IMR-90 (cell line): ENCODE measurements around the gene SLC10A3.

ENCODE experiments used
- BHLHE40 ChIP-seq: fragments of 150-350 bp; IDR thresholded peaks from 2 replicates; pipeline ENCODE4 v1.6.1; 2016; ENCODE audit warnings: mild to moderate bottlenecking, low read depth, low read length
- CEBPB ChIP-seq: IDR thresholded peaks from 2 replicates; pipeline ENCODE4 v1.6.1; 2012; ENCODE audit warnings: low read depth, low read length, improper control_type of control experiment
- MAZ ChIP-seq: IDR thresholded peaks from 2 replicates; pipeline ENCODE4 v1.6.1; 2012; ENCODE audit warnings: low read depth, mild to moderate bottlenecking, low read length, improper control_type of control experiment, moderate library complexity, borderline replicate concordance
- MXI1 ChIP-seq: IDR thresholded peaks from 2 replicates; pipeline ENCODE4 v1.6.1; 2012; ENCODE audit warnings: low read depth, mild to moderate bottlenecking, low read length, moderate library complexity, borderline replicate concordance
- POLR2A ChIP-seq: IDR thresholded peaks from 2 replicates; pipeline ENCODE4 v1.6.1; 2012; ENCODE audit warnings: mild to moderate bottlenecking, low read depth, low read length
- RAD21 ChIP-seq: IDR thresholded peaks from 2 replicates; pipeline ENCODE4 v1.6.1; 2012; ENCODE audit warnings: low read length, improper control_type of control experiment
- RFX5 ChIP-seq: IDR thresholded peaks from 2 replicates; pipeline ENCODE4 v1.8.0; 2012; ENCODE audit warnings: low read depth, mild to moderate bottlenecking, low read length, moderate library complexity
- SMC3 ChIP-seq: fragments of 150-350 bp; IDR thresholded peaks from 2 replicates; pipeline ENCODE4 v1.6.1; 2016; ENCODE audit warnings: low read depth, mild to moderate bottlenecking, antibody characterized with exemption, low read length, moderate library complexity
- TF ChIP-seq, protein P1 (sequence below): conservative IDR thresholded peaks from 2 replicates; pipeline ENCODE4 v1.5.1; 2012; ENCODE audit warnings: mild to moderate bottlenecking, low read depth, low read length, improper control_type of control experiment
- TF ChIP-seq, protein P2 (sequence below): fragments of 150-350 bp; IDR thresholded peaks from 2 replicates; pipeline ENCODE4 v1.6.1; 2016; ENCODE audit warnings: low read depth, mild to moderate bottlenecking, low read length, moderate library complexity, borderline replicate concordance
- TF ChIP-seq, protein P3 (sequence below): fragments of 150-350 bp; IDR thresholded peaks from 2 replicates; pipeline ENCODE4 v1.6.1; 2017; ENCODE audit warnings: mild to moderate bottlenecking, antibody characterized with exemption, low read length, low read depth

DNA sequence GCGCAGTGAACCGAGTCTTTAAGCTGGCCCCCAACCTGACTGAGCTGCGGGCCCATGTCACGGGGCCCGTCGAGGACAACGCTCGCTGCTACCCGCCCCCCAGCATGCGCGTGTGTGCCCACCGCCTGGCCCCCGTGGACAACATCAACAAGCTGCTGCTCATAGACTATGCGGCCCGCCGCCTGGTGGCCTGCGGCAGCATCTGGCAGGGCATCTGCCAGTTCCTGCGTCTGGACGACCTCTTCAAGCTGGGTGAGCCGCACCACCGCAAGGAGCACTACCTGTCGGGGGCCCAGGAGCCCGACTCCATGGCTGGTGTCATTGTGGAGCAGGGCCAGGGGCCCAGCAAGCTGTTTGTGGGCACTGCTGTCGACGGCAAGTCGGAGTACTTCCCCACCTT is 30.1 kb downstream of the SLC10A3 start:
- TF ChIP-seq, protein P1, sequence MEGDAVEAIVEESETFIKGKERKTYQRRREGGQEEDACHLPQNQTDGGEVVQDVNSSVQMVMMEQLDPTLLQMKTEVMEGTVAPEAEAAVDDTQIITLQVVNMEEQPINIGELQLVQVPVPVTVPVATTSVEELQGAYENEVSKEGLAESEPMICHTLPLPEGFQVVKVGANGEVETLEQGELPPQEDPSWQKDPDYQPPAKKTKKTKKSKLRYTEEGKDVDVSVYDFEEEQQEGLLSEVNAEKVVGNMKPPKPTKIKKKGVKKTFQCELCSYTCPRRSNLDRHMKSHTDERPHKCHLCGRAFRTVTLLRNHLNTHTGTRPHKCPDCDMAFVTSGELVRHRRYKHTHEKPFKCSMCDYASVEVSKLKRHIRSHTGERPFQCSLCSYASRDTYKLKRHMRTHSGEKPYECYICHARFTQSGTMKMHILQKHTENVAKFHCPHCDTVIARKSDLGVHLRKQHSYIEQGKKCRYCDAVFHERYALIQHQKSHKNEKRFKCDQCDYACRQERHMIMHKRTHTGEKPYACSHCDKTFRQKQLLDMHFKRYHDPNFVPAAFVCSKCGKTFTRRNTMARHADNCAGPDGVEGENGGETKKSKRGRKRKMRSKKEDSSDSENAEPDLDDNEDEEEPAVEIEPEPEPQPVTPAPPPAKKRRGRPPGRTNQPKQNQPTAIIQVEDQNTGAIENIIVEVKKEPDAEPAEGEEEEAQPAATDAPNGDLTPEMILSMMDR, result no peak
- TF ChIP-seq POLR2A, result no peak
- TF ChIP-seq MXI1, result no peak
- TF ChIP-seq RFX5, result no peak
- TF ChIP-seq CEBPB, result no peak
- no peak for TF ChIP-seq RAD21
- TF ChIP-seq, protein P2, sequence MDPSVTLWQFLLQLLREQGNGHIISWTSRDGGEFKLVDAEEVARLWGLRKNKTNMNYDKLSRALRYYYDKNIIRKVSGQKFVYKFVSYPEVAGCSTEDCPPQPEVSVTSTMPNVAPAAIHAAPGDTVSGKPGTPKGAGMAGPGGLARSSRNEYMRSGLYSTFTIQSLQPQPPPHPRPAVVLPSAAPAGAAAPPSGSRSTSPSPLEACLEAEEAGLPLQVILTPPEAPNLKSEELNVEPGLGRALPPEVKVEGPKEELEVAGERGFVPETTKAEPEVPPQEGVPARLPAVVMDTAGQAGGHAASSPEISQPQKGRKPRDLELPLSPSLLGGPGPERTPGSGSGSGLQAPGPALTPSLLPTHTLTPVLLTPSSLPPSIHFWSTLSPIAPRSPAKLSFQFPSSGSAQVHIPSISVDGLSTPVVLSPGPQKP, result no peak
- TF ChIP-seq MAZ, result no peak
- no peak for TF ChIP-seq SMC3
- TF ChIP-seq, protein P3, sequence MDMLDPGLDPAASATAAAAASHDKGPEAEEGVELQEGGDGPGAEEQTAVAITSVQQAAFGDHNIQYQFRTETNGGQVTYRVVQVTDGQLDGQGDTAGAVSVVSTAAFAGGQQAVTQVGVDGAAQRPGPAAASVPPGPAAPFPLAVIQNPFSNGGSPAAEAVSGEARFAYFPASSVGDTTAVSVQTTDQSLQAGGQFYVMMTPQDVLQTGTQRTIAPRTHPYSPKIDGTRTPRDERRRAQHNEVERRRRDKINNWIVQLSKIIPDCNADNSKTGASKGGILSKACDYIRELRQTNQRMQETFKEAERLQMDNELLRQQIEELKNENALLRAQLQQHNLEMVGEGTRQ, result no peak
- no peak for TF ChIP-seq BHLHE40
